ENCODE measurements around the gene TYSND1. TPM values are rescaled to one million over a fixed set of nuclear protein-coding genes. Genes with fewer than 3 reads are reported as not detected.

Gene TYSND1
- total RNA-seq, 2 donors from 2014 or later = 4.4 to 4.9 TPM

- H3K27ac ChIP-seq = no peak overlapping the region
- H3K4me1 ChIP-seq = no peaks in the 10 kb centered on the region
- no peaks in the 10 kb centered on the region for H3K27me3 ChIP-seq
- H3K9me3 ChIP-seq = peaks cover 0 to 11% of the 10 kb centered on the region in 2 donors
- H3K4me3 ChIP-seq = no peak overlapping the region
- no peak for TF ChIP-seq CTCF (IDR thresholded peaks at IDR 0.05)
- DNase-seq (ENCODE audit: low spot score) = no peak
- H3K36me3 ChIP-seq = no peaks in the 10 kb centered on the region
Measured at GRCh38 chr10:70178139-70178725, 31.7 kb upstream of the TYSND1 start.

- H3K4me3 ChIP-seq = no peak overlapping the region
- peaks cover 0 to 11% of the 10 kb centered on the region in 2 donors for H3K9me3 ChIP-seq
- H3K36me3 ChIP-seq = no peaks in the 10 kb centered on the region
- no peaks in the 10 kb centered on the region for H3K4me1 ChIP-seq
- H3K27me3 ChIP-seq = no peaks in the 10 kb centered on the region
- no peak for TF ChIP-seq CTCF (IDR thresholded peaks at IDR 0.05)
- DNase-seq (ENCODE audit: low spot score) = no peak
- no peak overlapping the region for H3K27ac ChIP-seq
Measured at GRCh38 chr10:70176441-70176840, 29.9 kb upstream of the TYSND1 start.

GRCh38 chr10:70175516-70175915 lies 29.0 kb upstream of the TYSND1 start:
- H3K4me3 ChIP-seq = no peak overlapping the region
- no peak for DNase-seq (ENCODE audit: low spot score)
- no peaks in the 10 kb centered on the region for H3K4me1 ChIP-seq
- H3K27ac ChIP-seq = no peak overlapping the region
- no peak for TF ChIP-seq CTCF (IDR thresholded peaks at IDR 0.05)
- H3K36me3 ChIP-seq = no peaks in the 10 kb centered on the region
- H3K9me3 ChIP-seq = peaks cover 0 to 11% of the 10 kb centered on the region in 2 donors
- no peaks in the 10 kb centered on the region for H3K27me3 ChIP-seq

- no peak overlapping the region for H3K4me3 ChIP-seq
- no peaks in the 10 kb centered on the region for H3K9me3 ChIP-seq
- DNase-seq (ENCODE audit: low spot score) = no peak
- no peaks in the 10 kb centered on the region for H3K27me3 ChIP-seq
- no peak overlapping the region for H3K27ac ChIP-seq
- TF ChIP-seq CTCF (IDR thresholded peaks at IDR 0.05) = no peak
- no peaks in the 10 kb centered on the region for H3K36me3 ChIP-seq
- H3K4me1 ChIP-seq = peaks cover 0 to 5% of the 10 kb centered on the region in 2 donors
Measured at GRCh38 chr10:70174058-70174741, 27.7 kb upstream of the TYSND1 start.

GRCh38 chr10:70169649-70170364 lies 23.3 kb upstream of the TYSND1 start:
- H3K9me3 ChIP-seq = no peaks in the 10 kb centered on the region
- peak overlapping the region; percentile 92 for H3K27ac ChIP-seq
- H3K27me3 ChIP-seq = no peaks in the 10 kb centered on the region
- H3K4me1 ChIP-seq = peaks cover 0 to 31% of the 10 kb centered on the region in 2 donors
- no peak for DNase-seq (ENCODE audit: low spot score)
- H3K4me3 ChIP-seq = peak overlapping the region; percentile 74 to 80
- H3K36me3 ChIP-seq = peaks cover 14% of the 10 kb centered on the region
- no peak for TF ChIP-seq CTCF (IDR thresholded peaks at IDR 0.05)
